ACHN (cell line): Measurements from ENCODE around the gene SCYGR2.
A peak's percentile ranks its signal among the peaks of the same experiment; 100 is the strongest.

Experiments used
- DNase-seq: peaks from one replicate; pipeline ENCODE4 v3.0.0-alpha.2; 2015
- in situ Hi-C: cut with HindIII; loops from 2 replicates; pipeline ENCODE4 v1.10.0; 2017; ENCODE audit warnings: low sequenced_read_pairs, low pct_ligation_motif_present, low pct_unique_long_range_greater_than_20kb

SCYGR2 gene

GRCh38 chr2:227608561-227609338, 10.1 kb downstream of the SCYGR2 start:
- DNase-seq = no peak
- in situ Hi-C loops = no loop called here

GRCh38 chr2:227610123-227610522, 11.4 kb downstream of the SCYGR2 start:
- no peak for DNase-seq

GRCh38 chr2:227612546-227613271, 14.0 kb downstream of the SCYGR2 start:
- DNase-seq = no peak
- in situ Hi-C loops = no loop called here

More at GRCh38 chr2:227610123-227610522, 11.4 kb downstream of the SCYGR2 start:
- in situ Hi-C loops = no loop called here

- in situ Hi-C loops = no loop called here
These were observed 14.6 kb downstream of the SCYGR2 start for GRCh38 chr2:227613272-227613660.

GRCh38 chr2:227614246-227614645, 15.6 kb downstream of the SCYGR2 start:
- DNase-seq = no peak
- in situ Hi-C loops = no loop called here

More at GRCh38 chr2:227613272-227613660, 14.6 kb downstream of the SCYGR2 start:
- no peak for DNase-seq

- no peak for DNase-seq
- in situ Hi-C loops = no loop called here
These were observed 16.0 kb downstream of the SCYGR2 start, which contains the start of gene SCYGR3 for GRCh38 chr2:227614740-227615139. Gene SCYGR3, minus strand, starts transcription at chr2:227614840. Its CDS starts 0 bp downstream, at chr2:227614840.

- in situ Hi-C loops = no loop called here
- no peak for DNase-seq
These were observed 16.5 kb downstream of the SCYGR2 start for GRCh38 chr2:227615181-227615580.

- no peak for DNase-seq
- in situ Hi-C loops = no loop called here
These were observed 17.2 kb downstream of the SCYGR2 start for GRCh38 chr2:227615906-227616305.

- in situ Hi-C loops = no loop called here
- DNase-seq = no peak
These were observed 17.9 kb downstream of the SCYGR2 start for GRCh38 chr2:227616631-227617030.

- in situ Hi-C loops = no loop called here
- no peak for DNase-seq
These were observed 18.9 kb downstream of the SCYGR2 start, which contains the start of gene SCYGR4 for GRCh38 chr2:227617316-227618230. Gene SCYGR4, plus strand, starts transcription at chr2:227617498. Its CDS starts 0 bp downstream, at chr2:227617498.

GRCh38 chr2:227623226-227623625, 24.5 kb downstream of the SCYGR2 start:
- DNase-seq = peak; percentile 39
- in situ Hi-C loops = no loop called here

GRCh38 chr2:227625420-227625819, 26.7 kb downstream of the SCYGR2 start:
- in situ Hi-C loops = no loop called here
- no peak for DNase-seq

GRCh38 chr2:227626580-227627151, 28.0 kb downstream of the SCYGR2 start:
- in situ Hi-C loops = no loop called here
- no peak for DNase-seq

- in situ Hi-C loops = no loop called here
- no peak for DNase-seq
These were observed 29.1 kb downstream of the SCYGR2 start for GRCh38 chr2:227627769-227628168.

- no peak for DNase-seq
- in situ Hi-C loops = no loop called here
These were observed 30.7 kb downstream of the SCYGR2 start for GRCh38 chr2:227629435-227629834.

- in situ Hi-C loops = no loop called here
- DNase-seq = no peak
These were observed 31.6 kb downstream of the SCYGR2 start for GRCh38 chr2:227630322-227630721.

GRCh38 chr2:227632827-227633226, 34.1 kb downstream of the SCYGR2 start:
- no peak for DNase-seq
- in situ Hi-C loops = no loop called here

GRCh38 chr2:227634201-227634600, 35.5 kb downstream of the SCYGR2 start:
- in situ Hi-C loops = no loop called here

More at GRCh38 chr2:227634201-227634600, 35.5 kb downstream of the SCYGR2 start:
- no peak for DNase-seq
